Esophagus muscularis mucosa (tissue), 4 donors: Measurements from ENCODE around the gene GSTCD. TPM values are rescaled to one million over a fixed set of nuclear protein-coding genes. Genes with fewer than 3 reads are reported as not detected.

ENCODE experiments used
- DNase-seq: peaks from one replicate; pipeline ENCODE4 v3.0.0-alpha.2; 2017; ENCODE audit errors: extremely low spot score
- H3K27ac ChIP-seq, 4 donors: fragments of 200-600 bp; sonication (generic); replicated peaks in 1 of 4; 1 replicate in 3 of 4; 2 replicates in 1 of 4; pipeline ENCODE4 v1.5.1; 2016 to 2019; ENCODE audit warnings: mild to moderate bottlenecking in 1 of 4
- H3K27me3 ChIP-seq, 4 donors: fragments of 200-600 bp; sonication (generic); one replicate each; pipeline versions ENCODE4 v1.5.1 to v1.6.0; 2016 to 2019
- H3K36me3 ChIP-seq, 4 donors: fragments of 200-600 bp; sonication (generic); one replicate each; pipeline ENCODE4 v1.5.1; 2016 to 2019
- H3K4me1 ChIP-seq, 4 donors: fragments of 200-600 bp; sonication (generic); one replicate each; pipeline ENCODE4 v1.5.1; 2016 to 2019
- H3K4me3 ChIP-seq, 4 donors: fragments of 200-600 bp; sonication (generic); 1 replicate in 2 of 4; 2 replicates in 2 of 4; pipeline ENCODE4 v1.5.1; 2016 to 2019; ENCODE audit warnings: mild to moderate bottlenecking in 4 of 4, moderate library complexity in 1 of 4
- H3K9me3 ChIP-seq, 4 donors: fragments of 200-600 bp; sonication (generic); 1 replicate in 3 of 4; 2 replicates in 1 of 4; pipeline ENCODE4 v1.5.1; 2016 to 2019
- EP300 ChIP-seq: sonication (generic); formaldehyde crosslinking; IDR thresholded peaks from one replicate; pipeline ENCODE4 v1.6.1; 2017; ENCODE audit warnings: antibody characterized with exemption
- POLR2A ChIP-seq: fragments of 450-650 bp; IDR thresholded peaks from one replicate; pipeline ENCODE4 v1.6.1; 2017; ENCODE audit warnings: antibody characterized with exemption, moderate library complexity, mild to moderate bottlenecking, low read depth
- POLR2AphosphoS5 ChIP-seq, 2 donors: sonication (generic); formaldehyde crosslinking; IDR thresholded peaks; one replicate each; pipeline ENCODE4 v1.6.1; 2017; ENCODE audit warnings: antibody characterized with exemption in 2 of 2
- WGBS: methylation state at CpG from one replicate; pipeline ENCODE4 v1.1.5; 2018; 5-methylcytosine and 5-hydroxymethylcytosine counted together
- intact Hi-C: fragments of 100-400 bp; cut with DNase I; formaldehyde crosslinking; loops from one replicate; pipeline ENCODE4 v1.15.1; 2023
- total RNA-seq, 4 donors: library from RNA; depleted of rRNA; stranded (reverse); fragments of >200 nt; gene quantifications; one replicate each; pipeline versions ENCODE4 v1.1.0 to v1.2.1, GENCODE V29; 2016
- TF ChIP-seq, protein P1 (sequence below), 3 experiments: fragments of 200-600 bp in 2 of 3; fragments of 450-650 bp in 1 of 3; sonication (generic) in 2 of 3; IDR thresholded peaks; one replicate each; pipeline ENCODE4 v1.5.1; 2017 to 2019; ENCODE audit warnings: antibody characterized with exemption in 3 of 3, mild to moderate bottlenecking in 2 of 3, moderate library complexity in 1 of 3

The GSTCD gene
- total RNA-seq, 4 donors from 2014 or later = 5.2 to 14.5 (median 8.1) TPM

DNA sequence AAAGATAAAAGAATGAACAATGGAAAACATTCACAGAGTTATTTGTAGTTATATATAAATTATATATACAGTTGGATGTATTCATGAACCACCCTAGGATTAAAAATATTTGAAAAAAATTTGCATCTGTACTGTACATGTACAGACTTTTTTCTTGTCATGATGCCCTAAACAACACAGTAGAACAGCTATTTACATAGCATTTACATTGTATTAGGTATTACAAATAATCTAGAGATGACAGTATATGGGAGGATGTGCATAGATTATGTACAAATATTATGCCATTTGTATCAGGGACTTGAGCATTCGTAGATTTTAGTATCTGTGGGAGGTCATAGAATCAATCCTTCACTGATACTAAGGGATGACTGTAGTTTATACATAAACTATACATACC, 44.8 kb downstream of the GSTCD start:
- no peaks in the 10 kb centered on the region for H3K36me3 ChIP-seq
- WGBS = 88% methylated on average over 1 of the region's 1 CpG
- no peak overlapping the region for H3K4me3 ChIP-seq
- no peaks in the 10 kb centered on the region for H3K27me3 ChIP-seq
- no peak overlapping the region for H3K27ac ChIP-seq
- DNase-seq = no peak
- no peaks in the 10 kb centered on the region for H3K4me1 ChIP-seq
- TF ChIP-seq POLR2AphosphoS5 (IDR thresholded peaks at IDR 0.05) (no peak), POLR2A (no peak), EP300 (no peak)
- TF ChIP-seq, protein P1, sequence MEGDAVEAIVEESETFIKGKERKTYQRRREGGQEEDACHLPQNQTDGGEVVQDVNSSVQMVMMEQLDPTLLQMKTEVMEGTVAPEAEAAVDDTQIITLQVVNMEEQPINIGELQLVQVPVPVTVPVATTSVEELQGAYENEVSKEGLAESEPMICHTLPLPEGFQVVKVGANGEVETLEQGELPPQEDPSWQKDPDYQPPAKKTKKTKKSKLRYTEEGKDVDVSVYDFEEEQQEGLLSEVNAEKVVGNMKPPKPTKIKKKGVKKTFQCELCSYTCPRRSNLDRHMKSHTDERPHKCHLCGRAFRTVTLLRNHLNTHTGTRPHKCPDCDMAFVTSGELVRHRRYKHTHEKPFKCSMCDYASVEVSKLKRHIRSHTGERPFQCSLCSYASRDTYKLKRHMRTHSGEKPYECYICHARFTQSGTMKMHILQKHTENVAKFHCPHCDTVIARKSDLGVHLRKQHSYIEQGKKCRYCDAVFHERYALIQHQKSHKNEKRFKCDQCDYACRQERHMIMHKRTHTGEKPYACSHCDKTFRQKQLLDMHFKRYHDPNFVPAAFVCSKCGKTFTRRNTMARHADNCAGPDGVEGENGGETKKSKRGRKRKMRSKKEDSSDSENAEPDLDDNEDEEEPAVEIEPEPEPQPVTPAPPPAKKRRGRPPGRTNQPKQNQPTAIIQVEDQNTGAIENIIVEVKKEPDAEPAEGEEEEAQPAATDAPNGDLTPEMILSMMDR (IDR thresholded peaks at IDR 0.05) = no peak
- H3K9me3 ChIP-seq = no peaks in the 10 kb centered on the region
- intact Hi-C loops = no loop called here

DNA sequence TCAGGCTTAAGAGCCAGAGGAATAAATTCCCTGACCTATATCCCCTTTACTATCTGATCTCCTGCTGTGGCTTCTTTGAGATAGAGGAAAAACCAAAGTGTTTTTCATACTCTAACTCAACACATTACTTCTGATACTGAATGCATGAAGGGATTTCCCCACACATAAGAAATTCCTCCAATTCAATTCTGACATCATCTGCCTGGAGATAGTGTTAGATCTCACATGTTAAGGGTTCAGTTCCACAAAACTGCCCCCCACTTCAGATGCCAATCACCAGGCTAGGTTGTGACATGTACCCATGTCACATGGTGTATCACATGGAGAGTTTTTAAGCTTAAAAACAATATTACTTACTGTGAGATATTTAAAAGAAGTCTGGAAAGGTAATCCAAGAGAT, 46.8 kb downstream of the GSTCD start:
- no peak for TF ChIP-seq EP300
- no peak for TF ChIP-seq POLR2AphosphoS5 (IDR thresholded peaks at IDR 0.05)
- TF ChIP-seq POLR2A = no peak
- TF ChIP-seq, protein P1 (IDR thresholded peaks at IDR 0.05) = no peak

DNA sequence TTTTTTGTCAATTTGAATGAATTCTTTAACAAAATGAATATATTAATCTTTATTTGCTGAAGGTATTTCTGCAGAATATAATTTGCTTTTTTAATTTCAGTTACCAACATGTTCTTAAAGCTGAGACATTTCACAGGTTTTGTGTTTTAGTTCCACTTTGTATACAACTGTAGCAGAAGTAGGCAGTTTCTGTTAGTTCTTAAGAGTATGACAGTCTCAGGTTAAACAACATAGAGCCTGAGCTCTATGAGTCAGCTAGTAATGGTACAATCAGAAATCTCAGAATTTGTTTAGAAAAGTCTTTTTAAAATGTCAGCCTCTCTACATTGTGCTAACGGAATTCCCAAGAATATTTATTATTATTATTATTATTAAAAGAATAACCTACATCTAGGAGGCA, 50.4 kb downstream of the GSTCD start:
- 81% methylated on average over 1 of the region's 1 CpG for WGBS
- no peak for TF ChIP-seq EP300
- no peak for TF ChIP-seq POLR2A
- no peak for TF ChIP-seq POLR2AphosphoS5 (IDR thresholded peaks at IDR 0.05)
- TF ChIP-seq, protein P1 (IDR thresholded peaks at IDR 0.05) = no peak
- no peaks in the 10 kb centered on the region for H3K36me3 ChIP-seq
- DNase-seq = no peak
- H3K9me3 ChIP-seq = no peaks in the 10 kb centered on the region
- no peak overlapping the region for H3K4me3 ChIP-seq
- H3K4me1 ChIP-seq = peaks cover 0 to 9% (median 8%) of the 10 kb centered on the region in 4 donors
- H3K27me3 ChIP-seq = no peaks in the 10 kb centered on the region
- H3K27ac ChIP-seq = no peak overlapping the region
- intact Hi-C loops = no loop called here

More for the DNA sequence above, 46.8 kb downstream of the GSTCD start:
- no peak overlapping the region for H3K27ac ChIP-seq
- intact Hi-C loops = no loop called here
- no peaks in the 10 kb centered on the region for H3K27me3 ChIP-seq
- H3K36me3 ChIP-seq = no peaks in the 10 kb centered on the region
- H3K4me1 ChIP-seq = peaks cover 0 to 6% (median 4%) of the 10 kb centered on the region in 4 donors
- H3K4me3 ChIP-seq = no peak overlapping the region
- no peaks in the 10 kb centered on the region for H3K9me3 ChIP-seq
- DNase-seq = no peak

DNA sequence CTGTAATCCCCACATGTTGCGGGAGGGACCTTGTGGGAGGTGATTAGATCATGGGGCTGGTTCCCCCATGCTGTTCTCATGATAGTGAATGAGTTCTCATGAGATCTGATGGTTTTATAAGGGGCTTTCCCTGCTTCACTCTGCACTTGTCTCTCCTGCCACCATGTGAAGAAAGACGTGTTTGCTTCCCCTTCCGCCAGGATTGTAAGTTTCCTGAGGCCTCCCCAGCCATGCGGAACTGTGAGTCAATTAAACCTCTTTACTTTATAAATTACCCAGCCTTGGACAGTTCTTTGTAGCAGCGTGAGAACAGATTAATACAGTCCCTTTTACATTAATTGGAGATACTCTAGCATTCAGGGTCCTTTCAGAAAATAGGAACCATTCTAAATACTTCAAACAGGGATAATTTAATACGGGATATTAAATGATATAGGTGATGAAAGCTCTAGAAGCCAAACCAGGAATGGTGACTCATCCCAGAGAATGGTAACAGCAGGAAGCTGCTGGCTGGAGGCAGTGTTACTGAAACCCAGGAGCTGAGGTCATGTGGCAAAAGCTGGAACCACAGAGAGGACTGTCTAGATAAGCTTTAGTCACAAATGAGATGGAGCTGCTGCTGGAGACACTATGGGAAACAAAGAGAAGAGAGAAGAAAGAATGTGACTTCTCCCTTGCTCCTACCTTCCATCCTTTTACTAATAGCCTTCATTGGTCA, 57.3 kb downstream of the GSTCD start:
- DNase-seq = no peak
- H3K27ac ChIP-seq = no peak overlapping the region

More for the DNA sequence above, 57.3 kb downstream of the GSTCD start:
- H3K36me3 ChIP-seq = no peaks in the 10 kb centered on the region
- 91% methylated on average over 6 of the region's 6 CpGs for WGBS
- H3K27me3 ChIP-seq = no peaks in the 10 kb centered on the region
- H3K4me3 ChIP-seq = no peak overlapping the region
- intact Hi-C loops = no loop called here
- TF ChIP-seq POLR2AphosphoS5 (IDR thresholded peaks at IDR 0.05) (no peak), EP300 (no peak), POLR2A (no peak)
- TF ChIP-seq, protein P1 (IDR thresholded peaks at IDR 0.05) = no peak
- peaks cover 0 to under 1% (median 0%) of the 10 kb centered on the region in 4 donors for H3K4me1 ChIP-seq
- no peaks in the 10 kb centered on the region for H3K9me3 ChIP-seq
